HL-60 (cell line): ENCODE measurements around the gene TMEM130.

Experiments
- DNase-seq, 2 experiments: peaks; one replicate each; pipeline ENCODE4 v3.0.0-alpha.2; 2010 to 2020; ENCODE audit warnings: low read depth in 1 of 2, low spot score in 1 of 2
- H3K27ac ChIP-seq: fragments of 250-450 bp; sonication (Bioruptor Pico); replicated peaks from 2 replicates; pipeline ENCODE4 v1.5.1; 2020; ENCODE audit warnings: mild to moderate bottlenecking, moderate library complexity
- H3K27me3 ChIP-seq: fragments of 250-450 bp; sonication (Bioruptor Pico); 2 replicates; pipeline ENCODE4 v1.5.1; 2021; ENCODE audit warnings: mild to moderate bottlenecking, moderate library complexity; ENCODE audit not compliant: insufficient read depth, poor library complexity, severe bottlenecking
- H3K4me3 ChIP-seq: replicated peaks from 2 replicates; pipeline ENCODE4 v1.5.1; 2011; ENCODE audit warnings: mild to moderate bottlenecking, control low read depth, low read length; ENCODE audit not compliant: insufficient read depth
- CTCF ChIP-seq: IDR thresholded peaks from one replicate; pipeline ENCODE4 v1.5.1; 2011; ENCODE audit warnings: low read length, control low read depth, inconsistent platforms; ENCODE audit not compliant: insufficient read depth
- GABPA ChIP-seq: IDR thresholded peaks from 2 replicates; pipeline ENCODE4 v1.6.1; 2012; ENCODE audit warnings: low read depth
- POLR2AphosphoS5 ChIP-seq: IDR thresholded peaks from 2 replicates; pipeline ENCODE4 v1.6.1; 2012; ENCODE audit warnings: low read depth
- SPI1 ChIP-seq: IDR thresholded peaks from 2 replicates; pipeline ENCODE4 v1.6.1; 2012; ENCODE audit warnings: low read depth, mild to moderate bottlenecking, borderline replicate concordance
- TF ChIP-seq, protein P1 (sequence below): IDR thresholded peaks from 2 replicates; pipeline ENCODE4 v1.6.1; 2012; ENCODE audit warnings: low read depth; ENCODE audit not compliant: insufficient replicate concordance

TMEM130 gene

GRCh38 chr7:98802088-98802780, 67.6 kb downstream of the TMEM130 start:
- no peaks in the 10 kb centered on the region for H3K27me3 ChIP-seq
- H3K4me3 ChIP-seq: no peak overlapping the region
- DNase-seq: peak; percentile 34 to 99
- TF ChIP-seq SPI1 (no peak), CTCF (no peak), GABPA (no peak), POLR2AphosphoS5 (no peak)
- TF ChIP-seq, protein P1, sequence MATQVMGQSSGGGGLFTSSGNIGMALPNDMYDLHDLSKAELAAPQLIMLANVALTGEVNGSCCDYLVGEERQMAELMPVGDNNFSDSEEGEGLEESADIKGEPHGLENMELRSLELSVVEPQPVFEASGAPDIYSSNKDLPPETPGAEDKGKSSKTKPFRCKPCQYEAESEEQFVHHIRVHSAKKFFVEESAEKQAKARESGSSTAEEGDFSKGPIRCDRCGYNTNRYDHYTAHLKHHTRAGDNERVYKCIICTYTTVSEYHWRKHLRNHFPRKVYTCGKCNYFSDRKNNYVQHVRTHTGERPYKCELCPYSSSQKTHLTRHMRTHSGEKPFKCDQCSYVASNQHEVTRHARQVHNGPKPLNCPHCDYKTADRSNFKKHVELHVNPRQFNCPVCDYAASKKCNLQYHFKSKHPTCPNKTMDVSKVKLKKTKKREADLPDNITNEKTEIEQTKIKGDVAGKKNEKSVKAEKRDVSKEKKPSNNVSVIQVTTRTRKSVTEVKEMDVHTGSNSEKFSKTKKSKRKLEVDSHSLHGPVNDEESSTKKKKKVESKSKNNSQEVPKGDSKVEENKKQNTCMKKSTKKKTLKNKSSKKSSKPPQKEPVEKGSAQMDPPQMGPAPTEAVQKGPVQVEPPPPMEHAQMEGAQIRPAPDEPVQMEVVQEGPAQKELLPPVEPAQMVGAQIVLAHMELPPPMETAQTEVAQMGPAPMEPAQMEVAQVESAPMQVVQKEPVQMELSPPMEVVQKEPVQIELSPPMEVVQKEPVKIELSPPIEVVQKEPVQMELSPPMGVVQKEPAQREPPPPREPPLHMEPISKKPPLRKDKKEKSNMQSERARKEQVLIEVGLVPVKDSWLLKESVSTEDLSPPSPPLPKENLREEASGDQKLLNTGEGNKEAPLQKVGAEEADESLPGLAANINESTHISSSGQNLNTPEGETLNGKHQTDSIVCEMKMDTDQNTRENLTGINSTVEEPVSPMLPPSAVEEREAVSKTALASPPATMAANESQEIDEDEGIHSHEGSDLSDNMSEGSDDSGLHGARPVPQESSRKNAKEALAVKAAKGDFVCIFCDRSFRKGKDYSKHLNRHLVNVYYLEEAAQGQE: no peak
- H3K27ac ChIP-seq: no peak overlapping the region

- Histone ChIP-seq H3K4me3 (no peak overlapping the region), H3K27ac (no peak overlapping the region), H3K27me3 (no peaks in the 10 kb centered on the region)
- no peak for TF ChIP-seq POLR2AphosphoS5
- TF ChIP-seq GABPA: no peak
- TF ChIP-seq, protein P1: no peak
- TF ChIP-seq SPI1: no peak
- TF ChIP-seq CTCF: no peak
- DNase-seq: no peak
These were observed 68.8 kb downstream of the TMEM130 start for GRCh38 chr7:98800996-98801395.

DNA sequence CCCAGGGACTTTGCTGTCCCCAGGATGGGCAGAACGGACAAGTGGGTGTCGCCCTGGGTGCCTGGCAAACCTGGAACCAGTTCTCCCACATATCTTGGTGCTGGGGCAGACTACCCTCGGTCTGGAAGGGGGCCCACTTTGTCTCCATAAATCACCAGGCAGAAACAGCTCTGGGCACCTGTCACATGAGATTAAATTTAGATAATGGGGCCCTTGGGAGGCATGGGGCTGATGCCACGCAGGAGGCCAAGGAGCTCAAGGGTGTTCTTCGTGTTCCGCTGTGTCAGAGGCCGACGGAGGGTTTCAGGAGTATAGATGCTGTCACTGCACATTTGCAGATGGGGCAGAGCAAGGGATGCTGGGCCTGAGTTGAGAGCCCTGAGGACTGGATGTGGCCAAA, 72.7 kb downstream of the TMEM130 start:
- no peaks in the 10 kb centered on the region for H3K27me3 ChIP-seq
- H3K4me3 ChIP-seq: no peak overlapping the region
- TF ChIP-seq POLR2AphosphoS5 (no peak), SPI1 (no peak), GABPA (no peak), CTCF (no peak)
- TF ChIP-seq, protein P1: no peak
- DNase-seq: no peak
- H3K27ac ChIP-seq: no peak overlapping the region
